ENCODE data around the gene DLGAP1. TPM values are rescaled to one million over a fixed set of nuclear protein-coding genes. Genes with fewer than 3 reads are reported as not detected.
A peak's percentile ranks its signal among the peaks of the same experiment; 100 is the strongest.

The DLGAP1 gene
- polyA plus RNA-seq, 1 of the 3 experiments (the other 2 are of a cell fraction), result not detected

- POLR2A ChIA-PET, result no interaction called here
- Histone ChIP-seq H3K4me3 (ENCODE audit: low read depth in 2 of 2, low read length in 1 of 2) (no peak overlapping the region), H3K9me3 (no peaks in the 10 kb centered on the region), H3K4me2 (no peak overlapping the region), H4K20me1 (ENCODE audit: insufficient read depth) (no peaks in the 10 kb centered on the region), H3K27ac (ENCODE audit: low read depth in 2 of 2, low read length in 1 of 2) (no peak overlapping the region), H3K79me2 (ENCODE audit: insufficient read depth) (no peaks in the 10 kb centered on the region), H3K9me2 (no peaks in the 10 kb centered on the region), H3K9ac (no peak overlapping the region), H3F3A (replicated peaks; ENCODE audit: insufficient read depth) (no peaks in the 10 kb centered on the region), H3K27me3 (ENCODE audit: insufficient read depth) (no peaks in the 10 kb centered on the region), H3K4me1 (ENCODE audit: control insufficient read depth in 1 of 2, insufficient read depth in 2 of 2, low read depth in 1 of 2, low read length in 1 of 2) (peaks cover 0 to 5% of the 10 kb centered on the region in 2 experiments; a peak in 1 of 4 replicates), H2AFZ (ENCODE audit: low read depth) (no peak overlapping the region), H3K36me3 (replicated peaks in 1 of 2; ENCODE audit: control insufficient read depth in 1 of 2, insufficient read depth in 2 of 2, low read length in 1 of 2) (no peaks in the 10 kb centered on the region)
- WGBS (ENCODE audit: low lambda C conversion rate), result 69% methylated on average over 7 of the region's 9 CpGs
- CTCF ChIA-PET, result no interaction called here
- no peak for DNase-seq
- no peak for TF ChIP-seq RFX5 (IDR thresholded peaks at IDR 0.05; ENCODE audit: low read length)
- no peak for TF ChIP-seq PBX3 (IDR thresholded peaks at IDR 0.05)
- TF ChIP-seq FOSL2 (IDR thresholded peaks at IDR 0.05; ENCODE audit: borderline replicate concordance, low read depth), result no peak
- TF ChIP-seq MAX (IDR thresholded peaks at IDR 0.05; ENCODE audit: low read depth), result no peak
- no peak for TF ChIP-seq ZBTB33 (IDR thresholded peaks at IDR 0.05; ENCODE audit: borderline replicate concordance, low read depth)
- no peak for TF ChIP-seq EP300 (IDR thresholded peaks at IDR 0.05; ENCODE audit: borderline replicate concordance in 1 of 2, low read depth in 1 of 2, low read length in 1 of 2)
- no peak for TF ChIP-seq NFIC (IDR thresholded peaks at IDR 0.05; ENCODE audit: borderline replicate concordance)
- no peak for TF ChIP-seq ELF1 (IDR thresholded peaks at IDR 0.05)
- TF ChIP-seq JUND (IDR thresholded peaks at IDR 0.05), result no peak
- no peak for TF ChIP-seq MEF2A (IDR thresholded peaks at IDR 0.05; ENCODE audit: borderline replicate concordance, low read depth)
- TF ChIP-seq RCOR1 (IDR thresholded peaks at IDR 0.05; ENCODE audit: low read length), result no peak
- no peak for TF ChIP-seq RAD21 (IDR thresholded peaks at IDR 0.05; ENCODE audit: low read length)
- TF ChIP-seq SMC3 (IDR thresholded peaks at IDR 0.05; ENCODE audit: low read depth, low read length), result no peak
- TF ChIP-seq CHD2 (IDR thresholded peaks at IDR 0.05; ENCODE audit: low read length, partially characterized antibody), result no peak
These were observed 662.4 kb downstream of the DLGAP1 start for GRCh38 chr18:3792711-3793110.

- no peaks in the 10 kb centered on the region for H4K20me1 ChIP-seq (ENCODE audit: insufficient read depth)
- H3K4me1 ChIP-seq (ENCODE audit: control insufficient read depth in 1 of 2, insufficient read depth in 2 of 2, low read depth in 1 of 2, low read length in 1 of 2), result peaks cover 0 to 5% of the 10 kb centered on the region in 2 experiments; a peak in 1 of 4 replicates
- WGBS (ENCODE audit: low lambda C conversion rate), result 24% methylated on average over 4 of the region's 4 CpGs
- H2AFZ ChIP-seq (ENCODE audit: low read depth), result no peak overlapping the region
- no peak overlapping the region for H3K4me3 ChIP-seq (ENCODE audit: low read depth in 2 of 2, low read length in 1 of 2)
- H3K9me2 ChIP-seq, result no peaks in the 10 kb centered on the region
- H3K79me2 ChIP-seq (ENCODE audit: insufficient read depth), result no peaks in the 10 kb centered on the region
- no peak for DNase-seq
- H3K27me3 ChIP-seq (ENCODE audit: insufficient read depth), result no peaks in the 10 kb centered on the region
- peak overlapping the region; percentile 50; the same call in 1 of the 2 replicates for H3K4me2 ChIP-seq
- peak overlapping the region in 1 of 2 experiments; percentile 13; a peak in 1 of 4 replicates for H3K27ac ChIP-seq (ENCODE audit: low read depth in 2 of 2, low read length in 1 of 2)
- CTCF ChIA-PET, result interaction anchor here (0.9 kb wide), 1 partner anchor 20 kb away, joined by 3 read pairs; no protein-coding TSS in a partner anchor
- POLR2A ChIA-PET, result no interaction called here
- H3F3A ChIP-seq (replicated peaks; ENCODE audit: insufficient read depth), result no peaks in the 10 kb centered on the region
- H3K9ac ChIP-seq, result no peak overlapping the region
- no peaks in the 10 kb centered on the region for H3K36me3 ChIP-seq (replicated peaks in 1 of 2; ENCODE audit: control insufficient read depth in 1 of 2, insufficient read depth in 2 of 2, low read length in 1 of 2)
- H3K9me3 ChIP-seq, result no peaks in the 10 kb centered on the region
- no peak; the same call in 1 of the 2 replicates for TF ChIP-seq NFIC (IDR thresholded peaks at IDR 0.05; ENCODE audit: borderline replicate concordance)
- TF ChIP-seq ZBTB33 (IDR thresholded peaks at IDR 0.05; ENCODE audit: borderline replicate concordance, low read depth), result no peak
- no peak for TF ChIP-seq FOXM1 (IDR thresholded peaks at IDR 0.05; ENCODE audit: low read depth)
- no peak for TF ChIP-seq CHD2 (IDR thresholded peaks at IDR 0.05; ENCODE audit: low read length, partially characterized antibody)
- no peak for TF ChIP-seq SMC3 (IDR thresholded peaks at IDR 0.05; ENCODE audit: low read depth, low read length)
- no peak for TF ChIP-seq YY1 (IDR thresholded peaks at IDR 0.05; ENCODE audit: low read depth)
- TF ChIP-seq MEF2A (IDR thresholded peaks at IDR 0.05; ENCODE audit: borderline replicate concordance, low read depth), result no peak
- TF ChIP-seq MAX (IDR thresholded peaks at IDR 0.05; ENCODE audit: low read depth), result no peak
- no peak for TF ChIP-seq FOXJ3 (CRISPR knock-in tag; IDR thresholded peaks at IDR 0.05)
- no peak for TF ChIP-seq CTCF (IDR thresholded peaks at IDR 0.05)
- no peak for TF ChIP-seq IRF3 (IDR thresholded peaks at IDR 0.05; ENCODE audit: low read depth, low read length)
These were observed 663.9 kb downstream of the DLGAP1 start for GRCh38 chr18:3791238-3791637.
